Fibroblast of peridontal ligament (primary cell): ENCODE data around the gene KLK8.

ENCODE experiments used
- DNase-seq: peaks from one replicate; pipeline ENCODE4 v3.0.0-alpha.2; 2010; ENCODE audit errors: extremely low read depth

The KLK8 gene, protein sequence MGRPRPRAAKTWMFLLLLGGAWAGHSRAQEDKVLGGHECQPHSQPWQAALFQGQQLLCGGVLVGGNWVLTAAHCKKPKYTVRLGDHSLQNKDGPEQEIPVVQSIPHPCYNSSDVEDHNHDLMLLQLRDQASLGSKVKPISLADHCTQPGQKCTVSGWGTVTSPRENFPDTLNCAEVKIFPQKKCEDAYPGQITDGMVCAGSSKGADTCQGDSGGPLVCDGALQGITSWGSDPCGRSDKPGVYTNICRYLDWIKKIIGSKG

DNA sequence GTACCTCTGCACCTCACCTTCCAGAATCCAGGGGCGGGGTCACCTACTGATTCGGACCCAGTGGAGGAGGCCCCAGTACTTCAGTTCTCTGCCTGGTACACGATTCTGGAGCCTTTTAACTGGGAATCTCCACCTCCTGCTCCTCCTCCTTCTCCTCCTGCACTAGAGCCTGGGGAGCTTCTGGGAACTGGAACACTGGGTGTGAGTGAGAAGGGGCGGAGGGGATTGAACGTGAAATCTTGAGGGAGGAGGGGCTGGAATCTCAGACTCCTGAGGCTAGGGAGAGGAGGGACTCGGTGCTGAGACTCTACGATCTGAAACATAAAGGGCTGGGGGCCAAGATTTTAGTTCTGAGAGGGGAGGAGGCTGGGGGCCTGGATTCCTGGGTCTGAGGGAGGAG, at the start of gene KLK8:
Gene KLK8 (minus strand): TSS at position 90 of the 400 bp plus-strand sequence. CDS start 437 bp downstream, outside the sequence.
- DNase-seq = no peak

DNA sequence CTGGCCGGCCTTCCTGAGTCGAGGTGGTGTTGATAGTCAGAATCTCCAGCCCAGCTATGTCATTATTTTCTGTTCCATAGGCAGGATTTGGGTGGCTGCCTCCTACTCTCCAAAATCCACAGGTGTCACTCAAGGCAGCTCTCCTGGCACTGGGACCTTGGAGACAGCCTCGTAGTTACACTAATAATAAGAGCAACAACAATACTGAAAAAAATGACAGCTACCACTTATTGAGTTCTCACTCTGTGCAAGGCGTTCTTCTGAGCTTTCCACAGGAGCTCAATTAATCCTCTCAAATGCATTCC, 45.6 kb upstream of the KLK8 start:
- DNase-seq = no peak

DNA sequence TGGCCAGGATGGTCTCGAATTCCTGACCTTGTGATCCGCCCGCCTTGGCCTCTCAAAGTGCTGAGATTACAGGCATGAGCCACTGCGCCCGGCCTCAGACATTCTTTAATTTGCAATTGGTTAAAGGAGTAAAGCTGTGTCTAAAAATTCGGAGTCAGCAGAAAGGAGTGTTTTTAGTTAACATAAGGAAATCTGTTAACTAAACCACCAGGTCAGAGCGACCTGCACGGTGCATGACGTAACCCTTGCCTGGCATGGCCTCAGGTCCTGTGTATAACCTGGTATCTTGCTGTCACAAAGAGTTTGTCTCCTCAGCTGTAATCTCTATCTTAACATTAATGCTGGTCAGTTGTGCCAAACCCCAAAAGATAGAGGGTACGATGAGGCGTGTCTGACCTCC, 42.9 kb upstream of the KLK8 start:
- DNase-seq = no peak

DNA sequence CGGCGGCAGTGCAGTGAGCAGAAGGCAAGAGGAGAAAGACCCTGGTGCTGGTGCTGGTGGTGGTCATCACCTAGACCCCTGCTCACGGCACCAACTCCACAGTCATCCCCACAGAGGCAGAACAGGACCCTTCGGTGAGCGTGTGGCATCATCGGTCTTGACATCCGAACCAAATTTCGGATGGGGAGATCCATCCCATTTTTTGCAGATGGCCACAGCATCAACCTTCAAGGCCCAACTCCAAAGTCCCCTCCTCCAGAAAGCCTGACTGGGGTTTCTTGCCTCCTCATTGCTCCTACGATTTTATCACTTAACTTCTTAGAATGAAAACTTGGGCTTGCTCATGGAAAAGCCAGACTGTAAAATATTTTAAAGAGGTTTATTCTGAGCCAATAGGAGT, 42.1 kb upstream of the KLK8 start:
- no peak for DNase-seq

DNA sequence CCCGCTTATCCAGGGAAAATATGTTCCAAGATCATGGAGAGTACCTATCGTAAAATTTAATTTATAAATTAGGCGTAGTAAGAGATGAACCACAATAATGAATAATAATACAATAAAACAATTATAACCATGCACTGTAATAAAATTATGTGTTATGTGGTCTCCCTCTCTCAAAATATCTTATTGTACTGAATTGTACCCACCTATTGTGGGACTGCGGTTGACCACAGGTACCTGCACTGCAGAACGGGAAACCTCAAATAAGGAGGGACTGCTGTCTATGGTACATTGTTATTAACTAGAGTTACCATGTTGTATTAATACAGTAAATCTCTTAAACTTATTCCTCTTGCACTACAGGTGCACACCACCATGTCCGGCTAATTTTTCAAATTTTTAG, 38.7 kb upstream of the KLK8 start:
- no peak for DNase-seq

DNA sequence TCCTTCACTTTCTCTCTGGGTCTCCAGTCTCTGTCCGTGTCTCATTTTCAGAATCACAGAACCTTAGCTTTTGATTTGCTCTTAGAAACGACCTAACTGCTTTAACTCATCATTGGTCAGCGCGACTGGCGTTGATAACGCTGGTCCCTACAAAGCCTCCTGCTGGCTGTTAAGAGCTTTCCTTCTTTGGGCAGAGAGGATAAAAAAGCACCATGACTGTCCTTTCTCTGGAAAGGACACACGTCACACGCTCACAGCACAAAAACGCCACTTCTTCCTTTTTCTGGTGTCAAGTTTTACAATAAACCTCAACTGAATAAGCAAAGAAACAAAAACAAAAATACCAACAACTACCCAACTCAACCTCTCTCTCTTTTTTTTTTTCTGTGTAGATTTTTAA, 35.1 kb upstream of the KLK8 start:
- DNase-seq = no peak

DNA sequence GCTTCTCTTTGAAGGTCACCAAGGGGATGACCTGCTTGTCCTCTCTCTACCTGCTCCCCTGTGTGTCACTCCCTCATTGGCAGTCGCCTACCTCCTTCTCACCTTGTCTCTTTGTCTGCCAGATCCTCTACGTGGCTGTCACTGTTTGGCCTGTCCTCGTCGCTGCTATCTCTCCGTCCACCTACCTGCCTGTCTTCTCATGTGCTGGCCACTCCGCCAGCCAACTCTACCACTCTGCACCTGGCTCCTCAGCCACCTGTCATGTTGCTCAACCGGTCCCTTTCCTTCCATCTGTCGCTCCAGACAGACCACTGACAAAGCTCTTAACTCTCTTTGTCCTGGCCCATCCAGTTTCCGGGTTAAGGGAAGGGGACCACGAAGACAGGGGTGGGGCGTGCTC, 33.3 kb upstream of the KLK8 start, which contains the start of gene KLK12:
Gene KLK12 (minus strand): TSS at position 299 of the 400 bp plus-strand sequence. CDS start 381 bp downstream, outside the sequence.
- no peak for DNase-seq

DNA sequence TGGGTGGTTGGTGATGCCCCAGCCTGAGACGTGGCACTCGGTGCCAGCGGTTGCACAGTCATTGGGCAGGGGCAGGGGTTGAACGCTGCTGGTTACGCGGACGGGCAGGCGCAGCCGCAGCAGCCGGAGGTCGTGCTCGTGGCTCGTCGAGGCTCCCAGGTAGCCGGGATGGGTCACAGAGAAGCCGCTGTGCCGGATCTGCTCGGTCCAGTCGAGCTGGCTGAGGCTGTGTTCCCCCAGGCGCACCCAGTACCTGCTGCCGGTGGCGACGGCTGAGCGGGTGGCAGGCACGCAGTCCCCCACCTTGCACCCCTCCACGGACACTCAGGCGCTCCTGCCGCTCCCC, 30.4 kb upstream of the KLK8 start:
- no peak for DNase-seq

DNA sequence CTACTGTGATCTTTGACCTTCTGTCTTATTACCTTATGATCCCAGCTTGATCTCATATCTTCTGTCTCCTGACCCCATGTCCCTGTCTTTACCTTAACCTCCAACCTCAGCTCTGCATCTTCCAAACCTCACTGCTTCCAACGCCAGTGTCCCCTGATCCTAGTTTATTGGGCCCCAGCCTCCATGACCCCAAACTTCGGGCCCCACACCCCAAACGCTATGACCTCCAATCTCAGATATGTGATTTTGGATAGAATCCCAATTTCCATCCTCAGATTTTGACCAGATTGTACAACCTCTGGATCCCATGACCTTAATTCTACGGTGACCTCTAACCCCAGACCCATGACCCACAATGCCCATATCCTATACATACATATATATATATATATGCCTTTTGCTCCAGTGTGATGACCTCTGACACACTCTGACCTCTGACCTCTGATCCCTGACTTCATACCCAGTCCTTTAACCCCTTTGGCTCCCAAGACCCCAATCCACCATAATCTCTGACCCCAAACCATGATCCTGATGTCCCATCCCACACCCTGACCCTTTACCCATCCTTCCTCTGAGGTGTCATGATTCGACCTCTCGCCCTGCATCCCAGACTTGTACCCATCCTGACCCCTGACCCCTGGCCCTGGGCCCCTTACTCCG, 29.9 kb upstream of the KLK8 start:
- DNase-seq = no peak

DNA sequence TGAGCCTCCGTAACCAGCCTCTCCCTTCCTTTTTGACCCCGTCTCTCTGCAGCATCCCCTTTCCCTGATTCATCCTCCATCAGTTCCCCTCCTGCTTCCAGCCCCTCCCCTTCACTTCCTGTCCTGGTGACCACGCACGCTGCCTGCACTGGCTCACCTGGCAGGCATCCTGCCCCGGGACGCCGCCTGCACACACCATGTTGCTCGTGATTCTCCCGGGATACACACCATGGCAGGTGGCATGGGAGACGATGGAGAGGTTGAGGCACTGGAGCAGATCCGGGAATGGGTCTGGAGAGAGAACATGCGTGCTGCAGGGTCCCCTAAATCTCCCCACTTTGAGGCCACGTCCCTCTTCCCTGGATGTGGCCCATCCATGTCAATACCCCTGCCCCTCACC, 29.2 kb upstream of the KLK8 start:
- DNase-seq = no peak

DNA sequence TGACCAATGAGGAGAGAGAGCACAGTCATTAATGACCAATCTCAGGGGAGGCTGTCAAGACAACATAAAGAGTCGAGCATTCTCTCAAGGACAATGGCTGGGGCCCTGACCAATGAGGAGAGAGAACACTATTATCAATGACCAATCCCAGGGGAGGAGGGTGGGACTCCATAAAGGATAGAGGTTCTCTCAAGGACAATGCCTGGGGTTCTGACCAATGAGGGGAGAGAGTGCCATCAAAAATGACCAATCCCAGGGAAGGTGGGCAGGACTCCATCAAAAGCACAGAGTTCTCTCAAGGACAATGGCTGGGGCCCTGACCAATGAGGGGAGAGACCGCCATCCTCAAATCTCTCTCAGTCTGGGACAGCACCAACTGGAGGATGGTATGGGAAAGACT, 28.3 kb upstream of the KLK8 start:
- no peak for DNase-seq

DNA sequence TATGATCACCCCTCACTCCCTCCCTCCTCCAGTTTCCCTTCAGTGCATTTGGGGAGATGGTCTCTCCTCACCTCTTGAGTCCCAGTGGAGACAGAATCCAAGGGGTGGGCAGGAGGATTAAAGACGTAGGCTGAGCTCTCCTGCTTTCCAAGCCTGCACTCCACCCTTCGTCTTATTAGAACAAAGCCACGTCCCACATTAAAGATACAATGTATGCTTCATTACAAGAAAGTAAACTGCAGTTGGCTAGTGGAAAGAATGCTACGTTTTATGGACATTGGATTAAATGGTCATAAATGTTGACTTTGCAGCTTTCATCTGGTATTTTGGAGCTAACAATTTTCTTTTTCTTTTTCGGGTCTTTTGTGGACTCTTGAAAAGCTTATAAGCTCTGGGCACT, 26.5 kb upstream of the KLK8 start:
- DNase-seq = no peak

DNA sequence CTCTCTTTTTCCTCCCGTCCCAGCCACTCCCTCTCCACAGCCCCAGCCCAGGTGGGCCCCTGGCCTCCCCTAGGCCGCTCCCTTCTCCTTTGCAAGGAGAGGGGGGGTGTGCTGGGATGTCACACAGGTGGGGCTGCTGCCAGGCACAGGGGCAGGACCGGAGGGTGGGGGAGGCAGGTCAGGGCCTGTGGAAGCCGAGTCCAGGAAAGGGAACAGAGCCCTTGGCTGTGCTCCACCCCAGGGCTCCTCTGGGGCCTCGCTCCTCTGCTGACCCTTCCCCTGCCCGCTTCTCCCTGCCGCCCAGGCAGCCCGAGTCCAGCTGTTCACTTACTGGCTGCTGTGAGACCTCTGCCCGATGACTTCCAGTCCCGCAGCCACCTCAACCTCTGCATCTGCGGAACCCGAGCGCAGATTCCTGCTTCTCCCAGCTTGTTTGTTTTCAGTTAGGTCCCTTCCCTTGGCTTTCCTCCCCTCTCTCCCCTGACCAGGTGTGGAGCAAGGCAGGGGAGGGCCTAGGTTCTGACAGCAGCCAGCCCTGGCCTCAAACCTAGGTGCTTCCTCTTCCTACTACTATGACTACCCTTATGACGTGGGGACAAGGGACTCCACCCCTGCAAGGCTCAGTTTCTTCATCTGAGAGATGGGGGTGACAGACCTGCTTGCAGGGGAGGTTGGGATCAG, 25.9 kb upstream of the KLK8 start:
- no peak for DNase-seq

DNA sequence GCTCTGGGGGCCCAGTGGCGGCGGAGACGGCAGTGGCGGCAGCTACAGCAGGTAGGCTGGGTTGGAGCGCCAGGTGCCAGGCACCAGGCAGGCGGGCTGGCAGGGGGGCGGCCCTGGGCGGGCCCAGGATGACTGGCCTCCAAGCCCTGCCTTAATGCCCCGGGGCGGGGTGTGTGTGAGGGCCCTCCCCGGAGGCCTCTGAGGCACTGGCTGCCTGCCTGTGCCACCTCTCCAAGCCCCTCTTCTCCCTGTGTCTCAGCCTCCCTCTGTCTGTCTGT, 25.1 kb upstream of the KLK8 start, which contains the start of gene KLK11:
Gene KLK11 (minus strand): TSS at position 63 of the 278 bp plus-strand sequence. CDS start 985 bp downstream, outside the sequence.
- no peak for DNase-seq

DNA sequence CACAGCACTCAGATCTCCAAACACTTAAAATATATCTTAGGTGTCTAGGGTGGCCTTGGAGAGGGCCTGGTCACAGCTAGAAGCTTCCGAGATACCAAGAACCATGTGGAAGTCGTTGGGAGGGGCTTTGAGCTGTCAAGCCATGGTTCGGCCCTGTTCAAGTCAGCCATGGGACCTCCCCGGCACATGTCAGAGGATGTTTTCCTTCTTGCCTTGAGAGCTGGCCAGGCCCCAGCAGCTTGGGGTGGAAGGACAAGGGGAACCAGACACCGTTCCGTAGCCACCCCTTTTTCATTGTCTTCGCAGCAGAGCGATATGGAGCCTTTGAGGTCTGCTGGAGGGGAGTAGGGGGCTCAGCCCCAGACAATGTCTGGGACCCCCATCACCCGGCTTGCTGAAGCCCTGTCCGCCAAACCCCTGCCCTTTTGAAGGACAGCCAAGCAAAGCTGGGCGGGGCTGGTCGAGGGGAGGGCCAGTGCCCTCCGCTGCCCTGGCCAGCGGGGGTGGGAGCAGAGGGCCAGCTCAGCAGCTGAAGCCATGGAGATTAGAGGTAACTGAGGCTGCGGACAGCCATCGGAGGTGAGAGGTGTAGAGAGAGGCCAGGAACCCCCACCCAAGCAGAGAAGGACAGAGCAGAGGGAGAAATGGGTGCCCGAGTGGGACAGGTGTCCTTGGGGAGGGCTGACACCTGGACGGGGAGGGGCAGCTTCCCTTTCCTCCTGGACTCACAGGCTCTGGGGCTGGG, 24.6 kb upstream of the KLK8 start:
- DNase-seq = no peak

DNA sequence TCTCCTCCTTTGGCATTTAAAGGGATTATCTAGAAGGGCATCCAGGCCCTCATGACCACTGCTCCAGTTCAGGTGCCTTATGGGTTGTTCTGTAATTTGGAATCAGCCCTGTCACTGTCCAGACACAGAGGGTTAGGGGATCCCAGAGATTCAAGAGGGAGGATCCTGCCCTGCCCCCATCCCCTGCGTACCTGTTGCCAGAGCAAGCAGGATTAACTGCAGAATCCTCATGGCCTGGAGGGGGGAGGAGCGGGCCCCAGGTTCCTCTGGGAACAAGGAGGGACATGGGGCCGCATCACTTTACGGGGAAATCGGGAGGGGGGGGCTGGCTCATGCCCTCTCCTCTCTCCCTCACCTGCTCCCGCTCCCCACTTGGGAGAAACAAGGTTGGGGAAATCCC, 24.0 kb upstream of the KLK8 start:
- DNase-seq = no peak

DNA sequence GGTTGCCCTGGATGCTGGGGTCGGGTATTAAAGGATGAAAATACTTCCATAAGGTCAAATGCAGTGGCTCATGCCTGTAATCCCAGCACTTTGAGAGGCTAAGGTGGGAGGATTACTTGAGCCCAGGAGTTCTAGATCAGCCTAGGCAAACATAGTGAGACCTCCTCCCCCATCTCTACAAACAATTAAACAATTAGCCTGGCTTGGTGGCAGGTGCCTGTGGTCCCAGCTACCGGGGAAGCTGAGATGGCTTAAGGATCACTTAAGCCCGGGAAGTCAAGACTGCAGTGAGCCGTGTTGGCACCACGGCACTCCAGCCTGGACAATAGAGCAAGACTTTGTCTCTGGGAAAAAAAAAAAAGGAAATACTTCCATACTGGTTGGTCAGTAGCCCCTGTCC, 23.5 kb upstream of the KLK8 start:
- DNase-seq = no peak

DNA sequence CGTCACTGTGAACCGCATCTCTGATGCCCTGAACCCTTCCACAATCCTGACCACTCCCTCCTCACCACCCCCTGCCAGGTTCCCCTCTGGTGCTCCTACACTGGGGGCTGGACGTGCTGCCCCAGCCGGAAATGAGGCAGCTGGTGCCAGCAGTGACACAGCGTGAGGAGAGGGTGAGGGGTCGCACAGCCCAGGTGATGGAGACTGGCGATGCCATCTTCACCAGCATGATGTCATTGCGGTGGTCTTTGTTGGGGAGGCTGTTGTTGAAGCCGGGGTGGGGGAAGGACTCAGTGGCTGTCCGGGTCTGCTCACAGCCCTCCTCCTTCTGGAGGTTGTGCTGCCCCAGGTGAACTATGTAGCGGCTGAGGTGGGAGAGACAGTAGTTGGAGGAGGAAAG, 22.5 kb upstream of the KLK8 start:
- DNase-seq = no peak

DNA sequence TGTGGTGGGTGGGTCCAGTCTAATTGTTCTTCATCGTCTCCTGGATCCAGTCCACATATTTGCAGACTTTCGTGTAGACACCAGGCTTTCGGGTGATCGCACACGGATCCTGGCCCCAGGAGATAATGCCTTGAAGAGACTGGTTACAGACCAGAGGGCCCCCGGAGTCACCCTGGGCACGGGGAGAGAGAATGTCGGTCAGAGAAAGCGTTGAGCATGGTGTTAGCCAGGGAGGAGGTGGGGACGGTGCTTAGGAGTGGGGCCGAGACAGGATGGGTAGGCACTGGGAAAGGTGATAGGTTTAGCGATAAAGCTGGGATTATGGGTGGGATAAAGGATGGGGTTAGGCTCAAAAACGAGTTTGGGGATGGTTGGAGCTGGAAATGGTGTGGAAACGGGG, 21.1 kb upstream of the KLK8 start:
- DNase-seq = no peak

DNA sequence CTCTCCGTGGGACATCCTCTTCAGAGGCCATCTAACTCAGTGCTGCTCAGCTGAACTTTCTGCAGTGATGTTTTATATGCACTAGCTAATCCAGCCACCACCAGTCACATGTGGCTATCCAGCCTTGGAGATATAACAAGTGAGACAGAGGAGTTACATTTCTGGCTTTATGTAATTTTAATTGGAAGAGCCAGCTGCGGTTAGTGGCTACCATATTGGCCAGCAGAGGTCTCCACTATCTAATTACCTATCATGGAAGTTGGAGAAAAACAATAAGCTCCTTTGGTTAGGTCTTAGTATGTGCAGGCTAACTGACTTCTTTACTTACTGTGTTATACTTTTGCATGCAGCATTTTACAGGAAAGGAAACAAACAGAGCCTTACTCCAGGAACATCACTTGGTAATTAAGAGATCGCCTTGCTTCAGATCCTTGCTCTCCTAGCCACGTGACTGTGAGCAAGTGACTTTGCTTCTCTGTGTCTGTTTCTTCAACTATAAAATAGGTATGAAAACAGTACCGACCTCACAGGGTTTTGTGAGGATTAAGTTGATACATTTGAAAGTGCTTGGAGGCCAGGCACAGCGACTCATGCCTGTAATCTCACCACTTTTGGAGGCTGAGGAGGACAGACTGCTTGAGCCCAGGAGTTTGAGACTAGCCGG, 19.7 kb upstream of the KLK8 start:
- peak; percentile 47 for DNase-seq

DNA sequence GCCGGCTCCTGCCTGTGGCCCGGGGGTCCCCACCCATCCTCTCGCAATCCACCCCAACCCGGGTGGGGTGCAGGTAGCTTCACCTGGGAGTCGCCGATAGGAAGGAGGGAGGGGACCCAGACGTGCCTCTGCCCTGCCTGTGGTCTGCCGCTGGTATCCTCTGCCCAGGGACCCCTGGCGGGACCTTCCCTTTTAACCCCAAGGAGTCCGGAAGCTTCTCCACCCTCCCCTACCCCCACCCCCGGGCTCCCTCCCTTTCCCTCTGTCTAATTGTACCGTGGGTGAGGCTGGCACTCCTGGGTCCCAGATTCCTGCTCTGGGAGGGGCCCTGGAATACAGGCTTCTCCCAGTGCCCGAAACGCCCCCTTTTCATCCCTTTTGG, 18.1 kb upstream of the KLK8 start, which contains the start of gene KLK10:
Gene KLK10 (minus strand): TSS at position 166 of the 382 bp plus-strand sequence. CDS start 579 bp downstream, outside the sequence.
- DNase-seq = no peak
